GM12865 (cell line): ENCODE data around the gene MAD1L1.

Experiments
- DNase-seq: peaks from one replicate; pipeline ENCODE4 v3.0.0; 2010; ENCODE audit warnings: low read depth
- H3K4me3 ChIP-seq: 2 replicates; pipeline ENCODE4 v1.5.1; 2011; ENCODE audit warnings: mild to moderate bottlenecking, low read depth, low read length, control low read depth
- CTCF ChIP-seq: IDR thresholded peaks from 2 replicates; pipeline ENCODE4 v1.5.1; 2011; ENCODE audit warnings: low read length, control low read depth, low read depth, inconsistent platforms; ENCODE audit not compliant: insufficient read depth; ENCODE audit errors: missing control alignments

The MAD1L1 gene

GRCh38 chr7:1809070-1809469 lies 423.7 kb downstream of the MAD1L1 start:
- no peak for DNase-seq
- H3K4me3 ChIP-seq = no peak overlapping the region
- no peak for TF ChIP-seq CTCF

DNA sequence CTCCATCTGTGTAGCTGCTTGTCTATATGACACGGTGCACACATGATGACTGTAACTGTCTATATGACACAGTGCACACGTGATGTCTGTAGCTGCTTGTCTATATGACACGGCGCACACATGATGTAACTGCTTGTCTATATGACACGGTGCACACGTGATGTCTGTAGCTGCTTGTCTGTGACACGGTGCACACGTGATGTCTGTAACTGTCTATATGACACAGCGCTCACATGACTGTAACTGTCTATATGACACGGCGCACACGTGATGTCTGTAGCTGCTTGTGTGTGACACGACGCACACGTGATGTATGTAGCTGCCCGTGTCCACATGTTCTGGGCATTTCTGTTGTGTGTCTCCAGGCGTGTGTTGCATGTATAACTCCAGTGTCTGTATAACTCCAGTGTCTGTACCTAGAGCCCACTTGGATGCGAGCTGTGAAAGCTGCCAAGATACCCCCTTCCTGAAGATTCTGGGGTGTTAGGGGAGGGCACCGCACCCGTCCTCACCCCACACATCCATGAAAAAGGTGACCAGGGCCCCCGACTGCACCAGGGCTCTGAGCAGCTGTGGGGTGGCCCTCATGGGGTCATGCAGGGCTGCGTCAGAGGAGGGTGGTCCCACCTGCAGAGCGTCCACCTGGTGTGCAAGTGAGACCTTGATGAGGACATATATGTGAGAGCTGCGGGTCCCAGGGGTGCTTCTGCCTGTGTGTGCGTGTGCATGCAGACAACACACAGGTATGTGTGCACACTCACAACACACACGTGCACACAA lies 424.7 kb downstream of the MAD1L1 start:
- no peak for TF ChIP-seq CTCF
- H3K4me3 ChIP-seq = no peak overlapping the region
- no peak for DNase-seq

DNA sequence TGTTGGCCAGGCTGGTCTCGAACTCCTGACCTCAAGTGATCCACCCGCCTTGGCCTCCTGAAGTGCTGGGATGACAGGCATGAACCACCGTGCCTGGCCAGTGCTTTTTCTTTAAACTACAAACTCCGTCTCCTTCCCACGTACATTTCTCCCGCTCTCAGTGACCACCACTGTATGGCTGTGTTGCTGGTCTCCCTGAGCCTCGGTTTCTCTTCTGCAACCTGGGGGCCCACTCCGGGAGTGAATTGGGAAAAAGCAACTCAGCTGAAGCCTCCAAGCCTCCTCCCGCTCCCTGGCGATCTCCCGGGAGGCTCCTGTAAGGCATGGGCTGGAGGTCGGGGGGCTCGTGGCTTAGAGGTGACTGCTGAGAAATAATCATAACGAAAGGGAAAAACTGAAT lies 426.4 kb downstream of the MAD1L1 start:
- no peak for TF ChIP-seq CTCF
- no peak overlapping the region for H3K4me3 ChIP-seq
- no peak for DNase-seq

DNA sequence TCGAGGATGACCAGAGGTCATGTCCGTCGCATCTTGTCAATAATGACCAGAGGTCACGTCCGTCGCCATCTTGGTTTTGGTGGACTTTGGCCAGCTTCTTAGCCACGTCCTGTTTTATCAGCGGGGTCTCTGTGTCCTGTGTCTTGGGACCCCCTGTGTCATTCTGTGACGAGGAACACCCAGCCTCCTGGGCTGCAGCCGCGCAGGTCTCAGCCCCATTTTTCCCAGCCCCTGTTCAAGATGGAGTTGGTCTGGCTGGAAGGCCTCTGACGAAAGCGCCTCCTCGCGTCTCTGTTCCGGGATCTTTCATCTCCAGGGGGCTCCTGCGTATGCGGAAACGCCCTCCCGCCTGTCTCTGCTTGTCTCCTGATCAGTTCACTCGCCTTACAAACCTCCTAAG lies 428.4 kb downstream of the MAD1L1 start:
- no peak for TF ChIP-seq CTCF
- H3K4me3 ChIP-seq = no peak overlapping the region
- no peak for DNase-seq

GRCh38 chr7:1802899-1803298 lies 429.8 kb downstream of the MAD1L1 start:
- DNase-seq = no peak
- no peak overlapping the region for H3K4me3 ChIP-seq
- no peak for TF ChIP-seq CTCF

DNA sequence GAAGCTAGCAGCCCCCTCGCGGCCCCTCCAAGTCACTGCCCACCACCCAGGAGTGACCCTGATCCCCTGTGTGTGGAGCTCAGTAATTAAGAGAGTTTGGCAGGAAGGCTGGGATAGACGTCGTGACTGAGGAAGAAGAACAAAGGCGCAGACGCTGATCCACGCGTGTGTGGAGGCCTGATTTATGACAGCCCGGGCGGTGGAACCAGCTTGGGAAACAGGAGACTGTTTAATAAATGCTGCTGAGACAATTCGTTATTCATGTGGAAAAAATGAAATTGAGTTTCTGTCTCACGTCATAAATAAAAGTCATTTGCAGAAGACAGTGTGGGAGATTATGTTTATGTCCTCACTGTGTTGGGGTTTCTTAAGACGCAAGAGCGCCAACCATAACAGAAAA lies 431.8 kb downstream of the MAD1L1 start:
- no peak for DNase-seq
- H3K4me3 ChIP-seq = no peak overlapping the region
- TF ChIP-seq CTCF = no peak

DNA sequence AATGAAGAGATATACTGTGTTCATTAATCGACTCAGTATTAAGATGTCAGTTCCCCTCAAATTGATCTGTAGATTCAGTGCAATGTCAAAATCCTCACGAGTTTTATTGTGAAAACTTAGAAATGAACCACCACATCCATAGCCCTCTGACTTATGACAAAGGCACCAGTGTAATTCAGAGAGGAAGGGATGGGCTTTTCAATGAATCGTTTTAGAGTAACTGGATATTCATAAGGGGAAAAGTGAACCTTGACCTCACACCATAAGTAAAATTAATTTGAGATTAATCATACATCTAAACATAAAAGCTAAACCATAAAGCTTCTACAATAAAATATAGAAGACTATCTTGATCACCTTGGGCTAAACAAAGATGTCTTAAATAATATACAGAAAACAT lies 434.6 kb downstream of the MAD1L1 start:
- no peak overlapping the region for H3K4me3 ChIP-seq
- no peak for TF ChIP-seq CTCF
- DNase-seq = no peak
